GM18520 (cell line): ENCODE measurements around the gene SLC19A3.
"Not testable (repeated sequence)": the region's sequence is repeated elsewhere in the genome, so short reads cannot be mapped to it uniquely, and the experiment has no call there.

Experiments used
- ATAC-seq: cut with Tn5 transposase; IDR thresholded peaks from one replicate; pipeline ENCODE4 v1.9.1; 2021; ENCODE audit not compliant: unreplicated experiment

Gene SLC19A3

DNA sequence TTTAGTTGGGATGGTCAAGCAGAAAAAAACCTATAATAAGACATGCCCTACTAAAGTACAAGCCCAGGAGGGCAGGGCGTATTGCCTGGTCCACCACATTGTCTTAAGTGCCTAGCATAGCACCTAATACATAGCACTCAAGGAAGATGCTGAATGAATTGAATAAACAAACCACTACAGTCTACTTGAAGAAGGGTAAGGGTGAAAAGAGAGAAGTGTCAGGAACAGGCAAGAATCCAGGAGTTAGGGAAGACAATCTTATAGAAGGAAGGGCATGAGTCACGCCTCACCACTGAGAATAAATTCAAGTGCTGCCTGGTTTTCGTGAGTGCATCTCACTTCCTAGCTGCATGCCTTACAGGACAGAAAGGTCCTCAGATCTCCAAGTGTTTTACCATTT, 13.9 kb downstream of the SLC19A3 start:
- ATAC-seq, result no peak

DNA sequence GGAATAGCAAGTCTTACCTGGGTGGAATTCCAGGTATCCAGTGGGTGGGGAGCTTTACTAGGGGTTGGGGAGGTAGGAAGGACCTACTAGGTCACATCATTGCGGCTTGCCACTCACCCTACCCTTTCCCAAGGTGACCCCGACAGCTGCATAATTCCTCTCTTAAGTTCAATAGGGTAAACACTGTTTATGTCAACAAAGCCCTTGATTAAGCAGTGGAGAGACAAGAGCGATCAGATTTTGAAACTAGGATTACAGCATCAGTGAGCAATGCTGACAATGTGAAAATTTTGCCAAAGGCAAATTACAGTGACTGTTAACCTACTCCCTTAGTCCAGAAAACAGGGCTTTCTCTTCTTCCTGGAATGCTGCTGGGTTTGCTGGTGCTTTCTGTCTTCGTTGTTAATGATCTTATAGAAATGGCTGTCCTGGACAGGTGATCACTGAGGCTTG, 14.5 kb downstream of the SLC19A3 start:
- no peak for ATAC-seq

- no peak for ATAC-seq
Measured at GRCh38 chr2:227701556-227701955, 16.3 kb downstream of the SLC19A3 start.

DNA sequence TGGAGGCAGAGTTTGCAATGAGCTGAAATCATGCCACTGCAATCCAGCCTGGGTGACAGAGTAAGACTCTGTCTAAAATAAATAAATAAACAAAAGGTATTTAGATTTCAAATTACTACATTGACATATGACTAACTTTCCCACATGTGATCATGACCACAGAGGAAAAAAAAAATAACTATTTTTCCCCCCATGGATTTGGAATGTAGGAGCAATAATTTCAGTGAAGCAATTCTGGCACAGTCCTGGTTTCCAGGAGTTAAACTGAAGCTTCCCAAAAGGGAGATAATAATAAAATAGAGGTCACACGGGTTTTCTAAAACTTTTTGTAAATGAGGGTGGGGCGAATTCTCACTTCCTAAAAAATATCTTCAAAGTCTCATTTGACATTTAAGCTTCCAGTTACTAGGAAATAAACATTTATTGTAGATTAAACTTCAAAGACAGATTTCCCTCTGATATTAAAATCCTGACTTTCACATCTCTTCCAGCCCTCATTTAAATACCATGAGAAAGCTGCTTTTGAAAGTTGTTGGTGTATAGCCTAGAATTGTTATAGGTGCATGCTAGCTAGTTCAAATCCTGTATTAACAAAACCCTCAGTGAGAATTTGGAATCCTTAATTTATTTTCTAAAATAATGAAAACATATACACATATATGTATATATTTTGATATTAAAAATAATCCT, 20.7 kb downstream of the SLC19A3 start:
- ATAC-seq, result no peak

GRCh38 chr2:227687189-227687588, 30.6 kb downstream of the SLC19A3 start:
- ATAC-seq, result no peak

DNA sequence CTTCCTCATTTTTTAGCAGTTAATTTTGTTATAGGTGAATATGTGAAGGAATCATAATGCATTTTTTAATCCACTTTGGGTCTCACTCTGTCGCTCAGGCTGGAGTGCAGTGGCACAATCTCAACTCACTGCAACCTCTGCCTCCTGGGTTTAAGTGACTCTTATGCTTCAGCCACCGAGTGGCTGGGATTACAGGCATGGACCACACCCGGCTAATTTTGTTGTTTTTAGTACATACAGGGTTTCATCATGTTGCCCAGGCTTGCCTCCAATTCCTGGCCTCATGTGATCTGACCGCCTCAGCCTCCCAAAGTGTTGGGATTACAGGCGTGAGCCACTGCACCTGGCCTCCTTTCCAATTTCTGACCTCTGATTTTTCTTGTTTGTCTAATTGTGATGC, 33.6 kb downstream of the SLC19A3 start:
- no peak for ATAC-seq

- no peak for ATAC-seq
Measured at GRCh38 chr2:227677928-227678327, 39.9 kb downstream of the SLC19A3 start.

DNA sequence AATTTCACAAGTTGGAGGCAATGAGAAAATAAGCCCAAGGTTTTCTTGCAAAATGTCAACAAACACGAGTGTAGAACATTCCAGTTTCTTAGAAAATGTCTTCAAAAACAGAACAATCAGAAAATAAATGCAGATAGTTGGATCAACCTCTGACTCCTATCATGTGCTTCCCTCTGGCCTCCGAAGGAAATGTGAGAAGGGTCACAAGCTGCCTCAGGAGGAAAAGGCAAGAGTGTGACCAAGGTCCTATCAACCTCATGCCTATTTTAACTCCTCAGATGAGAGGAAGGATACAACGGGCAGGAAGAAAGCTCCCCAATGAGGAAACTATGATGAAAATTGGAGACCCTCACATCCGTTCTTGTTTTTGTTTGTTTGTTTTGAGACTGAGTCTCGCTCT, 43.3 kb downstream of the SLC19A3 start:
- ATAC-seq, result no peak

DNA sequence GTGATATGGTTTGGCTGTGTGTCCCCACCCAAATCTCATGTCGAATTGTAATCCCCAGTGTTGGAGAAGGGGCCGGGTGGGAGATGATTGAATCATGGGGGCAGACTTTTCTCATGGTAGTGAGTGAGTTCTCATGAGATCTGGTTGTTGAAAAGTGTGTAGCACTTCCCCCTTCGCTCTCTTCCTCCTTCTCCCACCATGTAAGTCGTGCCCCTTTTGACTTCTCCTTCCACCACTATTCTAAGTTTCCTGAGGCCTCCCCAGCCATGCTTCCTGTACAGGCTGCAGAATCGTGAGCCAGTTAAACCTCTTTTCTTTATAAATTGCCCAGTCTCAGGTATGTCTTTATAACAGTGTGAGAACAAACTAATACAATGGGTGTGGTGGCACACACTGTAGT, 44.2 kb downstream of the SLC19A3 start:
- ATAC-seq, result not testable (repeated sequence)

GRCh38 chr2:227671170-227671905, 46.5 kb downstream of the SLC19A3 start:
- ATAC-seq, result no peak

GRCh38 chr2:227666631-227667170, 51.1 kb downstream of the SLC19A3 start, which contains the start of gene SCYGR5:
Gene SCYGR5, plus strand, starts transcription at chr2:227666804. Its CDS starts 0 bp downstream, at chr2:227666804.
- ATAC-seq, result not testable (repeated sequence)

DNA sequence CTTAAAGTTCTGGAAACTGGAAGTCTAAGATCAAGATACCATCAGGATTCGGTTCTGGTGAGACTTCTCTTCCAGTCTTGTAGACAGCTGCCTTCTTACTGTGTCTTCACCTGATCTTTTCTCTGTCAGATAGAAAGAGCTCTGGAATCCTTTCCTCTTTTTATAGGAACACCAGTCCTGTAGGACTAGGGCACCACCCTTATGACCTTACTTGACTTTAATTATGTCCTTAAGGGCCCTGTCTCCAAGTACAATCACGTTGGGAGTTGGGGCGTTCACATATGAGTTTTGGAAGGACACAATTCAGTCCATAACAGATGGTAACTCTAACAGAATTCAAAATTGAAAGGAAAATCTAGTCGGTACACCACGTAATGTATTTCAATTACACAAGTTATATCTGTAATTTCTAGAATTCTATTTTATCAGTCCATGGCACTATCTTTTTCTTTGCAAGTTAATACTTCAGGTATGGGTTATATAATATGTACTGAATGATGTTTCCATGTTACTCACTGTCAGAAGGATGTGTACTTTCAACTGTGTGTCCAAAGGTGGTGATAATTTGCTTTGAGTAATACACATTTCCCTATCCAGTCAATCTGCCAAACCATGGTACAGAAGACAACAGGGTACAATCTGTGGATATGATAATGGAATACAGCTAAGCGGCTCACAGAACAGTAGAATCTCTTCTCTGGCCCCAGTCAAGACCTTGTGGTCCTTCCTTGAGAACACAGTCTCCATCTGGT, 52.5 kb downstream of the SLC19A3 start:
- no peak for ATAC-seq

DNA sequence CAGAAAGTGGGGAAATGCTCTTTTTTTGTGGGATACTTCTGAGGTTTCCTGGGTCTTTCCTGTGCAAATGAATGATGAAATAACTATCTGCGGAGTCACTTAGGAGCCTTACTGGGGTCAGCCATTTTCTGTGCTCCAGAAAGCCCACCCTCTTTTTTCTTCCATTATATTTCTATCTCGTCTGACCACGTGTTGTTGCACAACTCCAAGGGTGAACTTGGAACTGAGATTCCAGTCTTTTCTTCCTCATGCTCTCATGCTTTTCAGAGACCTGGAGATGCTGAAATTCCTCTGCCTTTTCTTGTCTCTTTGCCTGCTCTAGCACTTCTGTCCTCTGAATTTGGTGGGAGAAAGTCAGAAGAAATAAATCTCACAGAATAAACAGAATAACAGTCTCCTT, 56.0 kb downstream of the SLC19A3 start:
- ATAC-seq, result no peak

GRCh38 chr2:227661025-227661649, 56.7 kb downstream of the SLC19A3 start:
- ATAC-seq, result no peak

GRCh38 chr2:227657199-227657845, 60.5 kb downstream of the SLC19A3 start:
- ATAC-seq, result no peak

GRCh38 chr2:227655454-227655853, 62.4 kb downstream of the SLC19A3 start:
- ATAC-seq, result no peak

DNA sequence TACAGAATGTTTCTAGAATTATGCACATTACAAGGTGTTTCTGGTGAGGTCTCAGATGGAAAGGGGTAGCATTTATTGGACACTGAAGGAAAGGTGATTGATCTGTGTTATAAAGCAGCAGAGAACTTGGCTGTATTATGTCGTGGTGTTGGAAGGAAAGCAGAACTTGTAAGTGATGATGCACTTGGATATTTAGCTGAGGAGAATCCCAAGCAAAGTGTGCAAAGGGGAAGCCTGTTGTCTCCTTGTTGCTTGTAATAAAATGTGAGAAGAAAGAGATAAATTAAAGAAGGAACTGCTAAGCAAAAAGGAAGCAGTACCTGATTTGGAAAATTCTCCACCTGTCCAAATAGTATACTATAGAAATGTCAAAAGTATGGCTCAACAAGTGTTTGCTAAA, 63.4 kb downstream of the SLC19A3 start:
- no peak for ATAC-seq

DNA sequence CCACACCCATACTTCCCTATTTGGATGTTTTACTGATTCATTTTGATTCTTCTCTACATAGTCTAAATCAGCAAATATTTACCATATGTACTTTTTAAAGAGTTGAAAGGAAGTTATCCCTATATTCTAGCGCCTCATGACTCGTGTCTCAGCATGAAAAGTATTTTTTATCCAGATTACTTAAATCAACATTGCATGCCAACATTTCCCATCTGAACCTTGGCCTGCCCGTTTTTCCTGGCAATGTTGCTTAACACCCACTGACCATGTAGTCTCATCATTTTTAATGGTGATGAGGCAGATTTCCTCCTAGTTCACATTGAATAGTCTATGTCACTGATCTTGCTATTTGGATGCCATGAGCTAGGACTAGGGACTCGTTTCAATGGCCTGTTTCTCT, 64.4 kb downstream of the SLC19A3 start:
- ATAC-seq, result no peak

DNA sequence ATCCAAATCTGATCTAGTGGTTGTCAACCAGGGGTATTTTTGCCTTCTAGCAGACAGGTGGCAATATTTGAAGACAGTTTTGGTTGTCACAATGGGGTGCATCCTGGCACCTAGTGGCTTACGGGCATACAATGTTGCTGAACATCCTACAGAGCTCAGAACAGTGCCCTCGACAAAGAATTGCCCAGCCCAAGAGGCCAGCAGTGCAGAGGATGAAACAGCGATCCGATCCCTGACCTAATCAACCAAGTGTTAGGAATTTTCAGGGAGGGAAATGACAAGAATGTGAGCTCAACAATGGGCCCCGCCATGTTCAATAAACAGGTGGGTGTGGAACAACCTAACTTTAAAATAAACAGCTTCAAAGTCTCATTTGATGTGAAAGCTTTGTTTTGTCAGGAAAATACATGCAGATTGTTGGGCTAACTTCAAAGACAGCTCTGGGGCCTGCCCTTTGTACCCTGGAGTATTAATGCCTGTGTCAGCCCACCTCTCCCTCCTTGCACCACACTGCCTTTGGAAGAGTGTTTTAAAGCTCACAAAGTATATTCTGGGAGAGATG, 73.8 kb downstream of the SLC19A3 start:
- no peak for ATAC-seq

DNA sequence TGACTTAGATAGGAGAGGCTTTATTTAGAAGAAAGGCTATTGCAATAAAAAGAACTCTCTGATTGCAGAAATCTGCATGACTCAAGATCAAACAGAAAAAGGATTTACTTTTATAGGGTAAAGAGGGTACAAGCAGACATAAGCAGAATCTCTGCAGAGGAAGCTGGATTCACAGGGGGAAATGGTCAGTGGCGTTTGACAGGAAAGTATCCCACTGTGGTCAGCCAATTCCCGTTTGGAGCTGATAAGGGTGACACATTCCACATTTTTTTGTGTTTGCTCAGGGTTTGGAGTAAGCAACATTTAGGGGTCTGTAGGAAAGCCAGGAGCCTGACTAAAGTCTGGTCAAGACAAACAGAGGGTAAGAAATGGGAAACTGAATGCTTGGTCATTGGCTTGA, 75.2 kb downstream of the SLC19A3 start:
- no peak for ATAC-seq
